ENCODE measurements around the gene BPIFA3. TPM values are rescaled to one million over a fixed set of nuclear protein-coding genes. Genes with fewer than 3 reads are reported as not detected.

Gene BPIFA3
- total and polyA plus RNA-seq, 2 experiments from 2014 or later, result not detected

DNA sequence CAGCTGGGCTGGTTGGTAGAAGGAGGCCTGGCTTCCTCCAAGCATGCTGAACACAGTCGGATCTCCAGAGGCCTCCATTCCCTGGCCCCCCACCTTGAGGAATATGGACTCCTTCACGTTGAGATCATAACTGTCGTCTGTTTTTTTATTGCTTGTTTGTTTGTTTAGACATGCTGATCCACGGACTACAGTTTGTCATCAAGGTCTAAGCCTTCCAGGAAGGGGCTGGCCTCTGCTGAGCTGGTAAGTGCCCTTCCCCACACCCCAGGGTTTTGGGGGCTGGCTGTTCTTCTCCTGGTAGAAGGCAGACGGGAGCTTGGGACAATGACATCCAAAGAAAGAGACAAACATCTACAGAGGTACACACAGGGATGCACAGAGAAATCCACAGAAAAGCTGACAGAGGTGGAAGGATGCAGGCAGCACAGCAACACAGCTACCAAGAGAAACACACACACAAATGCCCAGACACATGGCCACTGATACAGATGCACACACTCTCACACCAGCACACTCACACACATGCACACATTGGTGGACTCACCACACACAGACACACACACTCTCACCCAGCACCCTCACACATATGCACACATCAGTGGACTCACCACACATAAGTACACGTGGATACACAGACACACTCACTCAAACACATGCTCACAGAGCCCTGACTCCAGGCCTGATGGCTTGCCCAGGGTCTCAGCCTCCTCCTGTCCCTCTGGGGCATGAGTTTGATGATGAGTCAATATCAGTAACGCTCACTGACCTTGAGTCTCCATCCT is 25.4 kb downstream of the BPIFA3 start:
- no peaks in the 10 kb centered on the region for H3K36me3 ChIP-seq (replicated peaks; ENCODE audit: insufficient read depth, low read depth)
- no peak overlapping the region for H2AFZ ChIP-seq
- 56% methylated on average over 7 of the region's 7 CpGs for WGBS (ENCODE audit: low lambda C conversion rate, missing lambda C conversion rate)
- H3K4me1 ChIP-seq (ENCODE audit: insufficient read depth), result no peaks in the 10 kb centered on the region
- H3K4me2 ChIP-seq, result no peak overlapping the region
- H4K20me1 ChIP-seq (ENCODE audit: insufficient read depth, poor library complexity, severe bottlenecking), result no peaks in the 10 kb centered on the region
- TF ChIP-seq, protein P1, sequence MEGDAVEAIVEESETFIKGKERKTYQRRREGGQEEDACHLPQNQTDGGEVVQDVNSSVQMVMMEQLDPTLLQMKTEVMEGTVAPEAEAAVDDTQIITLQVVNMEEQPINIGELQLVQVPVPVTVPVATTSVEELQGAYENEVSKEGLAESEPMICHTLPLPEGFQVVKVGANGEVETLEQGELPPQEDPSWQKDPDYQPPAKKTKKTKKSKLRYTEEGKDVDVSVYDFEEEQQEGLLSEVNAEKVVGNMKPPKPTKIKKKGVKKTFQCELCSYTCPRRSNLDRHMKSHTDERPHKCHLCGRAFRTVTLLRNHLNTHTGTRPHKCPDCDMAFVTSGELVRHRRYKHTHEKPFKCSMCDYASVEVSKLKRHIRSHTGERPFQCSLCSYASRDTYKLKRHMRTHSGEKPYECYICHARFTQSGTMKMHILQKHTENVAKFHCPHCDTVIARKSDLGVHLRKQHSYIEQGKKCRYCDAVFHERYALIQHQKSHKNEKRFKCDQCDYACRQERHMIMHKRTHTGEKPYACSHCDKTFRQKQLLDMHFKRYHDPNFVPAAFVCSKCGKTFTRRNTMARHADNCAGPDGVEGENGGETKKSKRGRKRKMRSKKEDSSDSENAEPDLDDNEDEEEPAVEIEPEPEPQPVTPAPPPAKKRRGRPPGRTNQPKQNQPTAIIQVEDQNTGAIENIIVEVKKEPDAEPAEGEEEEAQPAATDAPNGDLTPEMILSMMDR (IDR thresholded peaks at IDR 0.05; ENCODE audit: poor library complexity), result no peak
- no peak for TF ChIP-seq EZH2phosphoT487 (IDR thresholded peaks at IDR 0.05; ENCODE audit: low read depth, severe bottlenecking, unreplicated experiment)
- TF ChIP-seq EZH2 (IDR thresholded peaks at IDR 0.05; ENCODE audit: borderline replicate concordance), result no peak
- H3K9me2 ChIP-seq (replicated peaks; ENCODE audit: insufficient read depth), result no peaks in the 10 kb centered on the region
- H3K9me3 ChIP-seq (ENCODE audit: low read depth), result no peaks in the 10 kb centered on the region
- H3K27me3 ChIP-seq, result peaks cover 8% of the 10 kb centered on the region
- H3K4me3 ChIP-seq, result no peak overlapping the region
- H3K27ac ChIP-seq, result no peak overlapping the region
- H3K79me2 ChIP-seq, result no peaks in the 10 kb centered on the region
- no peak for DNase-seq (ENCODE audit: low spot score)

DNA sequence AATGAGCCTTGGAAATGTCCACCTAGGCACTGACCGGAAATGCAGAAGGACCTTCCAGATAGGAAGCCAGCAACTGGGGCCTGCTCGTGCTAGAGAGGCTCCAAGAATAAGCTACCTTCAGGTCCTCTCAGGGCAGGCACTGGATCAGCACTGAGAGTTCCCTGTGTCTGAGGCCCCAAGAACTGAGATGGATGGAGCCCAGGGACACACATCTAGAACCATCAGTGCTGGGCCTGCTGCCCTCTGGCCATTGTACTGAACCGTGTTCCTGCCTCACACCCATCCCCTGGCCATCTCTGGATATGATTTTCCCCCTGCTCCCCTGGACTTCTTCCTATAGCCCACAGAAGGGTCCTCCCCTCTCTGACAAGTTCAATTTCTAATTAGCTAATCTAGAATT is 28.9 kb downstream of the BPIFA3 start:
- Histone ChIP-seq H3K4me2 (no peak overlapping the region), H2AFZ (no peak overlapping the region), H3K9me2 (replicated peaks; ENCODE audit: insufficient read depth) (no peaks in the 10 kb centered on the region), H3K4me3 (no peak overlapping the region), H3K79me2 (no peaks in the 10 kb centered on the region), H3K36me3 (replicated peaks; ENCODE audit: insufficient read depth, low read depth) (no peaks in the 10 kb centered on the region), H3K9me3 (ENCODE audit: low read depth) (no peaks in the 10 kb centered on the region), H3K27me3 (peaks cover 8% of the 10 kb centered on the region), H4K20me1 (ENCODE audit: insufficient read depth, poor library complexity, severe bottlenecking) (no peaks in the 10 kb centered on the region), H3K27ac (no peak overlapping the region), H3K4me1 (ENCODE audit: insufficient read depth) (no peaks in the 10 kb centered on the region)
- 83% methylated on average over 3 of the region's 3 CpGs for WGBS (ENCODE audit: low lambda C conversion rate, missing lambda C conversion rate)
- no peak for DNase-seq (ENCODE audit: low spot score)
- no peak for TF ChIP-seq EZH2phosphoT487 (IDR thresholded peaks at IDR 0.05; ENCODE audit: low read depth, severe bottlenecking, unreplicated experiment)

- no peak for TF ChIP-seq EZH2 (IDR thresholded peaks at IDR 0.05; ENCODE audit: borderline replicate concordance)
- TF ChIP-seq, protein P1 (IDR thresholded peaks at IDR 0.05; ENCODE audit: poor library complexity), result no peak
- no peak for TF ChIP-seq EZH2phosphoT487 (IDR thresholded peaks at IDR 0.05; ENCODE audit: low read depth, severe bottlenecking, unreplicated experiment)
- Histone ChIP-seq H2AFZ (no peak overlapping the region), H4K20me1 (ENCODE audit: insufficient read depth, poor library complexity, severe bottlenecking) (no peaks in the 10 kb centered on the region), H3K27ac (no peak overlapping the region), H3K27me3 (peaks cover 8% of the 10 kb centered on the region), H3K4me2 (no peak overlapping the region), H3K4me3 (no peak overlapping the region), H3K9me3 (ENCODE audit: low read depth) (no peaks in the 10 kb centered on the region), H3K79me2 (no peaks in the 10 kb centered on the region), H3K4me1 (ENCODE audit: insufficient read depth) (no peaks in the 10 kb centered on the region), H3K36me3 (replicated peaks; ENCODE audit: insufficient read depth, low read depth) (no peaks in the 10 kb centered on the region), H3K9me2 (replicated peaks; ENCODE audit: insufficient read depth) (no peaks in the 10 kb centered on the region)
- WGBS (ENCODE audit: low lambda C conversion rate, missing lambda C conversion rate), result 88% methylated on average over 1 of the region's 1 CpG
- no peak for DNase-seq (ENCODE audit: low spot score)
These were observed 32.3 kb downstream of the BPIFA3 start for GRCh38 chr20:33249456-33249855.

GRCh38 chr20:33250666-33251065 is 33.5 kb downstream of the BPIFA3 start:
- 50% methylated on average over 2 of the region's 2 CpGs for WGBS (ENCODE audit: low lambda C conversion rate, missing lambda C conversion rate)
- no peaks in the 10 kb centered on the region for H3K79me2 ChIP-seq
- no peak overlapping the region for H3K27ac ChIP-seq
- TF ChIP-seq EZH2phosphoT487 (IDR thresholded peaks at IDR 0.05; ENCODE audit: low read depth, severe bottlenecking, unreplicated experiment) (no peak), EZH2 (IDR thresholded peaks at IDR 0.05; ENCODE audit: borderline replicate concordance) (no peak)
- TF ChIP-seq, protein P1 (IDR thresholded peaks at IDR 0.05; ENCODE audit: poor library complexity), result no peak
- no peaks in the 10 kb centered on the region for H3K9me2 ChIP-seq (replicated peaks; ENCODE audit: insufficient read depth)
- DNase-seq (ENCODE audit: low spot score), result no peak
- no peak overlapping the region for H3K4me3 ChIP-seq
- no peak overlapping the region for H3K4me2 ChIP-seq
- no peaks in the 10 kb centered on the region for H4K20me1 ChIP-seq (ENCODE audit: insufficient read depth, poor library complexity, severe bottlenecking)
- H3K9me3 ChIP-seq (ENCODE audit: low read depth), result no peaks in the 10 kb centered on the region
- no peaks in the 10 kb centered on the region for H3K4me1 ChIP-seq (ENCODE audit: insufficient read depth)
- H3K36me3 ChIP-seq (replicated peaks; ENCODE audit: insufficient read depth, low read depth), result no peaks in the 10 kb centered on the region
- H3K27me3 ChIP-seq, result peaks cover 8% of the 10 kb centered on the region
- H2AFZ ChIP-seq, result no peak overlapping the region
